GM10266 (cell line): ENCODE data around the gene MCOLN3.

ENCODE experiments used
- DNase-seq: peaks from one replicate; pipeline ENCODE4 v3.0.0; 2012; ENCODE audit errors: extremely low spot score
- TF ChIP-seq, protein P1 (sequence below): IDR thresholded peaks from 2 replicates; pipeline ENCODE4 v1.5.1; 2012; ENCODE audit warnings: mild to moderate bottlenecking, low read depth; ENCODE audit not compliant: control insufficient read depth, insufficient read depth; ENCODE audit errors: missing control alignments

Gene MCOLN3

DNA sequence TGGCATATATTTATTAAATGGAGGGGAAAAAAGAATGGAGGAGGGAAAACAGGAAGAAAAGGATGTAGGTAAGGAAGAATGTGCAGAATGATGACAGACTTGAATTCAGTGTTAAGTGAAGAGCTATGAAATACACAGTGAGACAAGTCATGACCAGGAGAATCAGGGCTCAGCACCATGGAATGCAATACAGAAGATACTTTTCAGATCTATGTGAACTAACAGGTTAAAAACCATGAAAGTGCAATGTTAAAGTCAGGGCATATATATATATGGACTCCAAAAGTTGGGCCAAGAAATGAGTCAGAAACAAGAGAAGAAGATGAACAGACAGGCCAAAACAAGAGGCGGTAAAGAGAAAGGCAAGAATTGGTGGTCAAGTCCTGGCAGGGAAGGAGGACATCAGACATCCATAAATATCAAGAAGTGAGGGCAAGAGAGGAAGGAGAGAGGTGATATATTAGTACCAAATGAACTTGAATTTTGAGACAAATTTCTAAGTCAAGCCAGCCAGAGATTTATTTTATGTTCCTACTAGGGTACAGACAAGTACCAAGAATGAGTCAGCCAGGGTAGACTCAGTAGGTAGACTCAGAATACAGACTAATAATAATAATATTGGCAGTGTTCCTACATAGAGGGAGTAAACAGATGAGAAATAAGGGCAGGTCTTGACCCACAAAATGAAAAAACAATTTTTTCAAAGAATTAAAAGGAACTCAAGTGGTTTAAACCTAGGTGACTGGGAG lies 39.5 kb upstream of the MCOLN3 start:
- TF ChIP-seq, protein P1, sequence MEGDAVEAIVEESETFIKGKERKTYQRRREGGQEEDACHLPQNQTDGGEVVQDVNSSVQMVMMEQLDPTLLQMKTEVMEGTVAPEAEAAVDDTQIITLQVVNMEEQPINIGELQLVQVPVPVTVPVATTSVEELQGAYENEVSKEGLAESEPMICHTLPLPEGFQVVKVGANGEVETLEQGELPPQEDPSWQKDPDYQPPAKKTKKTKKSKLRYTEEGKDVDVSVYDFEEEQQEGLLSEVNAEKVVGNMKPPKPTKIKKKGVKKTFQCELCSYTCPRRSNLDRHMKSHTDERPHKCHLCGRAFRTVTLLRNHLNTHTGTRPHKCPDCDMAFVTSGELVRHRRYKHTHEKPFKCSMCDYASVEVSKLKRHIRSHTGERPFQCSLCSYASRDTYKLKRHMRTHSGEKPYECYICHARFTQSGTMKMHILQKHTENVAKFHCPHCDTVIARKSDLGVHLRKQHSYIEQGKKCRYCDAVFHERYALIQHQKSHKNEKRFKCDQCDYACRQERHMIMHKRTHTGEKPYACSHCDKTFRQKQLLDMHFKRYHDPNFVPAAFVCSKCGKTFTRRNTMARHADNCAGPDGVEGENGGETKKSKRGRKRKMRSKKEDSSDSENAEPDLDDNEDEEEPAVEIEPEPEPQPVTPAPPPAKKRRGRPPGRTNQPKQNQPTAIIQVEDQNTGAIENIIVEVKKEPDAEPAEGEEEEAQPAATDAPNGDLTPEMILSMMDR: no peak
- DNase-seq: no peak

DNA sequence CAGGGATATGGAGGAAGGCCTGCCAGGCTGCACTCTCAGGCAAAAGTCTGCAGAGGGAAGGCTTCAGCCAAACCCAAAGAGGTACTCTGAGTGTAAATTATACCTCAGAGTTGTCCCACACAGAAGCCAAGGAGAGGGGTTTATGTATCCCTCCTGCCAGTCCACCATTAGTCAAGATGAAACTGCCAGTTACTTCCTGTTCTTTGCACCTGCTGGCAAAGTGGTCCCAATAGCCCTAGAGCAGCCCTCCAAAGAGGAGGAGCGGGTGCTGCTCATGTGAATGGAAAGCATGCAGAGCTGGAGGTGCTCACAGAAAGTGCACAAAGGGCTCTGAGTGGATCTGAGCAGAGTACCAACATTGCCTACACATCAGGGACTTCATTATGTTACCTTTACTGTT lies 37.1 kb upstream of the MCOLN3 start:
- TF ChIP-seq, protein P1: no peak
- no peak for DNase-seq

DNA sequence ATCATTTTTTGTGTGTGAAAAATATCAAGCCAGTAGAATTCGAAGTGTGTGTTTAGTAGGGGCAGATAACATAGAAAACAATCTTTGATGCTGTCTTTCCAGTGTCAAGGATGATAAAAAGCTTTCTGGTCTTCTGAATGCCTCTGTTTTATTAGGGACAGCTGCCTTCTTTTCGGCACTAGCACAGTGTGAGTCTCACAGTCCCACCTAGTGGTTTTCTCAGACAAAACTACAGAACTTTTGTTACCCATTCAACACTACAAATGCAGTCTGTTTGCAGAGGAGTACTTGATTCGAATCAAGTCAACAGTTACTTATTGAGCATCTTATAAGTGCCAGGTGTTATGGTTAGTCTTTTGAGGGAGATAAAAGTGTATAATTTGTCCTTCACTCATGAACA lies 30.6 kb upstream of the MCOLN3 start:
- DNase-seq: no peak
- TF ChIP-seq, protein P1: peak; percentile 21

DNA sequence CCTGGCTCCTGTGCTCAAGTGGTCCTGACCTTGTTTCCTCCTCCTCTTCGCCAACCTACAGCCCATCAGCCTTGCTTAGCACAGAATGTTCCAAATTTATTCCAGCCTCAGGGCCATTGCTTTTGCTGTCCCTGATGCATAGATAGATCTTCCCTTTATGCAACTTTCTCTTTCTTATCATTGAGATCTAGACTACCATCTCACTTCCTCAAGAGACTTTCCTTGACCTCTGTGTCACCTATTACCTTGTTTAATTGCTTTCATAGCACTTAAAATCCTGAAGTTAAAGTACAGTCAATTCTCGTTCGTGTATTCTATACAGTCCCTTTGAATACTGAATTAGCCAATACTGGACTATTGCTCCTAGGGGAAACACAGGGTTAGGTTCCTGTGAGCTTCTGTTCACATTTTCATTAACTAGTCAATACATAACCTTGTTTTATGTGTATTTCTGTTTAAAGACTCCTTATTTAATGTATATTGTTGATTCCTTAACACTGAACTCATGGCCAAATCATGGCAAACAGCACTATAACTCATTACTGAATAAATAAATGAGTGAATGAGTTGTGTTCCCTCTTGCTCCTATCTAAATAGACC lies 26.2 kb upstream of the MCOLN3 start:
- TF ChIP-seq, protein P1: no peak
- no peak for DNase-seq

DNA sequence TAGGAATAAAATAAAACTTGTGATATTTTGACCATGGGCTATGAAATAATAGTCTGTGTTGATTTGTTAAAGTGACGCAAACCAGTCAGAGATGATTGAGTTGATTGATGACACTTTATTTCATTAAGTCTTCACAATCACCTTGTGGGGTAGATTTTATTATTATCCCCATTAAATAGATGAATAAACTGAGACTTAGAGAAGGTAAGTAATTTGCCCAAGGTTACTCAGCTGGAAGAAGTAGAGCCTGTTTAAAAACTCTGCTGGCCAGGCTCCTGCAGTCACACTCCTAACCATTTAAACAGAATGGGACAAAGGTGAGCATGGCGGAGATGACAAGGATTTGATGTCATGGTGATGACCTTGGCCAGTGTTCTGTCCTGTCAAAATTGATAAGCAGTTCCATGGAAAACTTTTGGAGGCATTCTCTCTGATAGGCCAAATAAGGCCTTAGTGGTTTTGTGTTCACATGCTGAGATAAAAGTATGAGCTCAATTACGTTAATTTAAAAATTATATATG lies 22.7 kb upstream of the MCOLN3 start:
- TF ChIP-seq, protein P1: no peak
- no peak for DNase-seq

DNA sequence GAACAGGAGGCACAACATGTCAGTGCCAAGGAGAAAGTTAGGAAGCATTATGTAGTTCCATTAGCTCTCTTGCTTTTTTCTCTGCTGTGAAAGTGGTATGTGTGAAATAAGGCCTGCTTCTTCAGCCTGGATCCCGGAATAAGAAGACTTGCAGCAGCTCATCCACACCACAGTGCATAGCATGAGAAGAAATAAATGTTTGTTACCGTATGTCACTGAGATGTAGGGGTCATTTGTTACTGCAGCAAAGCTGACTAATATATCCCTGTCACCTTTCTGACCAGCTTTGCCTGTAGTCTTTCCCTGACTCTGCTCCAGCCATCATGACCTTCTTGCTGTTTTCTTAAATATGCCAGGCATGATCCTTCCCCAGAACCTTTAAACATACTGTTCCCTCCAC lies 20.5 kb upstream of the MCOLN3 start:
- no peak for DNase-seq

DNA sequence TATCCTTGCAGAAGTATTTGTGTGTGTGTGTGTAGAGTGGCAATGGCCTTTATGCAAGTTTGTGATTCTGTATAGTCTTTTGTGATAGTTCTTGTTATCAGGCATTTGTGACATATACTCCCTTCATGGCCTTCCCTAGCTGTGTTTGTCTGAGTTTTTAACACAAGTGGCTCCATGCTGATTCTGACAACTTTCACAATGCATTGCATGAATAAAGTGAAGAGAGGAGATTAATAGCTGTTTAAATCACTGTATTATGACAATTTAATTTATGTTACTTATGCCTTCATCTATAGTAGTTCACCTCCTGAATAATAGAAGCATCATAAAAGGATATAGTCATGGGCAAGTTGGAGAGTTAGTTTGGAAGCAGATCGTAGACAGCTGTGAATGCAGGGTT lies 17.2 kb upstream of the MCOLN3 start:
- TF ChIP-seq, protein P1: no peak
- DNase-seq: no peak

More for the DNA sequence above, 20.5 kb upstream of the MCOLN3 start:
- TF ChIP-seq, protein P1: no peak
